OCI-LY1 (cell line): ENCODE data around the gene FGR.

ENCODE experiments used
- H2AFZ ChIP-seq: fragments of 200-600 bp; sonication (generic), shearing (Covaris generic); 2 replicates; pipeline ENCODE4 v1.6.0; 2014; ENCODE audit warnings: antibody characterized with exemption, mild to moderate bottlenecking, low read length
- H3F3A ChIP-seq: fragments of 200-600 bp; sonication (generic), shearing (Covaris generic); 2 replicates; pipeline ENCODE4 v1.6.0; 2014; ENCODE audit warnings: mild to moderate bottlenecking, antibody characterized with exemption, low read length, moderate library complexity; ENCODE audit not compliant: insufficient read depth
- H3K27ac ChIP-seq: fragments of 200-600 bp; sonication (generic); 2 replicates; pipeline ENCODE4 v1.5.1; 2014; ENCODE audit warnings: low read length, mixed run types, mild to moderate bottlenecking, low read depth; ENCODE audit not compliant: poor library complexity, severe bottlenecking
- H3K27me3 ChIP-seq: fragments of 200-600 bp; sonication (generic); 2 replicates; pipeline ENCODE4 v1.6.0; 2014; ENCODE audit warnings: antibody characterized with exemption, mild to moderate bottlenecking, low read length, moderate library complexity; ENCODE audit not compliant: insufficient read depth
- H3K36me3 ChIP-seq: fragments of 200-600 bp; sonication (generic); 2 replicates; pipeline ENCODE4 v1.6.1; 2014; ENCODE audit warnings: mild to moderate bottlenecking, antibody characterized with exemption, low read length, moderate library complexity, mixed read lengths; ENCODE audit not compliant: insufficient read depth
- H3K4me1 ChIP-seq: fragments of 200-600 bp; sonication (generic); 2 replicates; pipeline ENCODE4 v1.5.1; 2014; ENCODE audit warnings: mild to moderate bottlenecking, low read length, moderate library complexity; ENCODE audit not compliant: insufficient read depth, severe bottlenecking
- H3K4me2 ChIP-seq: fragments of 200-600 bp; sonication (generic), shearing (Covaris generic); 2 replicates; pipeline ENCODE4 v1.6.1; 2014; ENCODE audit warnings: low read length
- H3K4me3 ChIP-seq: fragments of 200-600 bp; sonication (generic); 2 replicates; pipeline ENCODE4 v1.5.1; 2014; ENCODE audit warnings: low read length, low read depth, mild to moderate bottlenecking, mixed read lengths; ENCODE audit not compliant: poor library complexity, severe bottlenecking
- H3K79me2 ChIP-seq: fragments of 200-600 bp; shearing (Covaris generic); 2 replicates; pipeline ENCODE4 v1.6.1; 2016; ENCODE audit warnings: mixed run types, low read length, mixed read lengths; ENCODE audit not compliant: insufficient read depth
- H3K9ac ChIP-seq: fragments of 200-600 bp; sonication (generic), shearing (Covaris generic); 2 replicates; pipeline ENCODE4 v1.6.1; 2014; ENCODE audit warnings: mild to moderate bottlenecking, low read length, mixed read lengths
- H3K9me2 ChIP-seq: fragments of 200-600 bp; sonication (generic), shearing (Covaris generic); 2 replicates; pipeline ENCODE4 v1.6.1; 2014; ENCODE audit warnings: low read depth, mild to moderate bottlenecking, low read length, mixed read lengths
- H3K9me3 ChIP-seq: fragments of 200-600 bp; shearing (Covaris generic); 2 replicates; pipeline ENCODE4 v1.6.1; 2014; ENCODE audit warnings: low read length, mixed read lengths
- H4K20me1 ChIP-seq: fragments of 200-600 bp; sonication (generic), shearing (Covaris generic); 2 replicates; pipeline ENCODE4 v1.6.0; 2016; ENCODE audit warnings: mild to moderate bottlenecking, low read length; ENCODE audit not compliant: insufficient read depth
- CTCF ChIP-seq: fragments of 200-600 bp; sonication (generic), shearing (Covaris generic); IDR thresholded peaks from 2 replicates; pipeline ENCODE4 v1.5.1; 2017; ENCODE audit warnings: mild to moderate bottlenecking, antibody characterized with exemption, low read length, moderate library complexity, mixed read lengths
- EZH2 ChIP-seq: fragments of 200-600 bp; sonication (generic), shearing (Covaris generic); IDR thresholded peaks from 2 replicates; pipeline ENCODE4 v1.8.0; 2017; ENCODE audit warnings: borderline replicate concordance, mixed run types, mild to moderate bottlenecking, antibody characterized with exemption, low read length, moderate library complexity, mixed read lengths

Gene FGR

GRCh38 chr1:27595597-27595996, 39.4 kb downstream of the FGR start:
- H3K79me2 ChIP-seq: no peaks in the 10 kb centered on the region
- no peak overlapping the region for H3K9ac ChIP-seq
- H3K27ac ChIP-seq: no peak overlapping the region
- H3K36me3 ChIP-seq: no peaks in the 10 kb centered on the region
- no peak for TF ChIP-seq CTCF
- no peak for TF ChIP-seq EZH2
- peaks cover 9% of the 10 kb centered on the region for H3K4me1 ChIP-seq
- H3K4me3 ChIP-seq: no peak overlapping the region
- no peaks in the 10 kb centered on the region for H3F3A ChIP-seq
- no peaks in the 10 kb centered on the region for H3K27me3 ChIP-seq
- no peaks in the 10 kb centered on the region for H3K9me3 ChIP-seq
- no peaks in the 10 kb centered on the region for H4K20me1 ChIP-seq
- H3K9me2 ChIP-seq: no peaks in the 10 kb centered on the region
- no peak overlapping the region for H2AFZ ChIP-seq
- H3K4me2 ChIP-seq: no peak overlapping the region

GRCh38 chr1:27594564-27595510, 40.1 kb downstream of the FGR start:
- Histone ChIP-seq H3K27ac (no peak overlapping the region), H3F3A (no peaks in the 10 kb centered on the region), H3K9ac (no peak overlapping the region), H3K4me1 (peaks cover 4% of the 10 kb centered on the region), H4K20me1 (no peaks in the 10 kb centered on the region), H2AFZ (no peak overlapping the region), H3K27me3 (no peaks in the 10 kb centered on the region), H3K4me2 (no peak overlapping the region), H3K36me3 (no peaks in the 10 kb centered on the region), H3K79me2 (no peaks in the 10 kb centered on the region), H3K4me3 (no peak overlapping the region), H3K9me2 (no peaks in the 10 kb centered on the region), H3K9me3 (no peaks in the 10 kb centered on the region)
- TF ChIP-seq CTCF (no peak), EZH2 (no peak)

GRCh38 chr1:27593678-27594563, 41.1 kb downstream of the FGR start:
- no peaks in the 10 kb centered on the region for H3K9me3 ChIP-seq
- no peaks in the 10 kb centered on the region for H3K36me3 ChIP-seq
- H4K20me1 ChIP-seq: no peaks in the 10 kb centered on the region
- no peak overlapping the region for H3K27ac ChIP-seq
- no peaks in the 10 kb centered on the region for H3F3A ChIP-seq
- no peak overlapping the region for H3K4me2 ChIP-seq
- H3K4me3 ChIP-seq: no peak overlapping the region
- H3K79me2 ChIP-seq: no peaks in the 10 kb centered on the region
- H3K4me1 ChIP-seq: no peaks in the 10 kb centered on the region
- H3K9me2 ChIP-seq: no peaks in the 10 kb centered on the region
- H3K27me3 ChIP-seq: no peaks in the 10 kb centered on the region
- no peak overlapping the region for H2AFZ ChIP-seq
- no peak for TF ChIP-seq CTCF
- no peak for TF ChIP-seq EZH2
- H3K9ac ChIP-seq: no peak overlapping the region
